Amygdala (tissue), 56 donors: ENCODE data around the gene LRP8.
"Not testable (repeated sequence)": the region's sequence is repeated elsewhere in the genome, so short reads cannot be mapped to it uniquely, and the experiment has no call there.

ENCODE experiments used
- DNase-seq, 56 donors: peaks; one replicate each; lab custom pipeline; 2025; lab: John Stamatoyannopoulos, UW

Gene LRP8

GRCh38 chr1:53288790-53289429 lies 39.0 kb downstream of the LRP8 start:
- no peak for DNase-seq

DNA sequence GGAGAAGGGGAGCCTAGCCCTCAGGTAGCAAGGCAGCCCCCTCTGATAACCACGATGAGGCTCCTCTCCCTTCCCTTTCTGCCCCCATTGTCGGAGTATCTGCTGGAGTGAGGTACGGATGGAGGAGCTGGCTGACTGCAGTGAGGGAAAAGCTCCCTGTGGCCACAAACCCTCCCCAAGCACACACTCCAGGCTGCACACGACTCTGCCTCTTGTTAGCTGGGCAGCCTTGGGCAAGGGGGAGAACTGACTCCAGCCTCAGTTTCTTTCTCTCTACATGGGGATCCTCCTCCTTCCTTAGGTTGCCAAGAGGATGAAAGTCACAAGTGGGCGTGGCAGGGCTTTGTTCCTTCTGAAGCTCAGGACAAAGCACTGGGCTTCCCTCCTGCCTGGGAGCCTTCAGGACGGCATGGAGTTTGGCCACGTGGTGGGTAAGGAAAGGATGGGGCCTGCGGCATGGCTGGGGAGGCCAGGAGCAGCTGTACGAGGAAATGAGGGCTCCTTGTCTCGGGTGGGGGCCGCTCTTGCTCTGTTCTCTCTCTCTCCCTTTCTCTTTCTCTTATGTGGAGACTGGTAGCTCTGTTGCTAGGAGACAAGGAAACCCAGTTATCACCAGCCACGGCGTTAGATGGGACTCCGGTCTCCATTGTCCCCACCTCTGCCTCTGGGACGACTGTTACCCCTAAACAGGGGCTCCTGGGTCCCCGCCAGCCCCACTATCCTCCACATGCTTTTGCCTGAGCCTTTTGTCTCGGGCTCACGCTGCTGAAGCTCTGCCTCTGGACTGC lies 39.7 kb downstream of the LRP8 start:
- peak in 12 of 56 donors; percentile 8 to 40 (median 19) for DNase-seq

DNA sequence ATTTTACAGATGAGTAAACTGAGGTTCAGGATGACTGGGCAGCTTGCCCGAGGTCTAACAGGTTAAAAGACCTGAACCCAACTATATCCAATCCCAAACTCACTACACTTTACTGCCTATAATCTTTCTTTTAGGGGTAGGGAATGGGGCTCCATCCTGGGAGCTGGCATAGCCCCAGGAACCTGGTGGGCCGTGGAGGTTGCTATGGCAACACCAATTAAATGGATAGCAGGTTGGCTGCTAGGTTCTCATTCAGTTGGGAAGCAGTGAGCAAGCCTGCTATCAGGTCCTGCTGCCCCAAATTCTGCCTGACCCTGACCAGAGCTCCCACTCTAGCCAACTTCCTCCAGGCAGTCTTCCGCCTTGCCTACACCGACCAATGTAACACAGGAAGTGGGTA lies 40.9 kb downstream of the LRP8 start:
- no peak for DNase-seq

GRCh38 chr1:53285969-53286760 lies 41.7 kb downstream of the LRP8 start:
- DNase-seq: no peak

DNA sequence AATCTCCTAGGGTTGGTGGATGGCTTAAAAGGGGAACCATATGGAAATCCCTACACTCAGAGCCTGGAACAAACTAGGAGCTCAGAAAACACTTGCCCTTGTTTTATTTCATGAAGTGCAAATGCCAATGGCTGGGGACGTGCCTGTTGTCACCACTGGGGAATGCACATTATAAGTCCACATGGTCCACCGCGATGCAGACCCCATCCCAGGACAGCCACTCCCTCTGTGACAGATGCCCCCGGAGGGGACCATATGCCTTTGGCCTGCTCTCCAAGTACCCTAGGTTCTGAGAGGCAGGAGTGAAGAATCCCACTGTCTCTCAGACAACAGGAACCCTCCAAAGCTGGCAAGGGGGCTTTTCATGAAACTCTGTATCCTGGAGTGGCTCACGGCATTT lies 42.3 kb downstream of the LRP8 start:
- DNase-seq: no peak

DNA sequence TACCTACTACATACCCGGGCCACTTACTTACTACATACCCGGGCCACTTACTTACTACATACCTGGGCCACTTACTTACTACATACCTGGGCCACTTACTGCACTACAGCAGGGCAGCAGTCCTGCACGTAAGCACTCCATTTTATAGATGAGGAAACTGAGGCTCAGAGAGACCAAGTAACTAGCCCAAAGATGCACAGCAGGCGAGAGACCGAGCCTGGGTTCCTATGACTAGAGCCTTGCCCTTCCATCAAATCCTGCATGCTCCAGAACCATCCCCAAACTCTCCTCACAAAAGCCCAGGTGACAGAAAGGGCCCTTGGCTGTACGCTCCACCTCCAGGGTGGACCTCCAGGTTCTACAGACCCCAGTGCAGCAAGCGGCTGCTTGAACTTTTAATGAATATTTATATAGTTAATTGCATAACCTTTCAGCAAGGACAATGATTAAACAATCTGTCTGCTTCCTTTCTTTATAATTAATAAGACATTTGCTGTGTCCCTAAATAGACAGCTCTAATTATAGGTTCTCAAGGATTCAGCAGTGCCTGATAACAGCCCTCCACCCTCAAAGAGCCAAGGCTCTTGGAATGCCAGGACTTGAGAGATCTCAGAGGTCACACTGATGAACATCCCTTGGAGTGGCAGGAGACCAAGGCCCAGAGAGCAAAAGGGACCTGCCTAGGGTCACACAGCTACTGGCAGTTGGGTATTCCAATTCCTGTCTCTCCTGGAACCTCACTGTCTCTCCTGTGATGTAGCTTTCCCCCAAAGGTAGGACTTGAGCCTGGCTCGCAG lies 43.4 kb downstream of the LRP8 start:
- DNase-seq: no peak

DNA sequence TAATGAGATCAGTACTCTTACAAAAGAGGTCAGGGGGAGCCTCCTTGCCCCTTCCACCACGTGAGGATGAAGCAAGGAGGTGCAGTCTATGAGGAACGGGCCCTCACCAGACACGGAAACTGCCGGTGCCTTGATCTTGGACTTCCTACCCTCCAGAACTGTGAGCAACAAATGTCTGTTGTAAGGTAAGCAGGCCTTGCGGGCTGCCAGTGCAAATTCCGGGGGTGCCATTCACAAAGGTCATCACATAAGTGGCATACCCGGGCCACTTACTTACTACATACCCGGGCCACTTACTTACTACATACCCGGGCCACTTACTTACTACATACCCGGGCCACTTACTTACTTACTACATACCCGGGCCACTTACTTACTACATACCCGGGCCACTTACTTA lies 44.7 kb downstream of the LRP8 start:
- not testable (repeated sequence) for DNase-seq

DNA sequence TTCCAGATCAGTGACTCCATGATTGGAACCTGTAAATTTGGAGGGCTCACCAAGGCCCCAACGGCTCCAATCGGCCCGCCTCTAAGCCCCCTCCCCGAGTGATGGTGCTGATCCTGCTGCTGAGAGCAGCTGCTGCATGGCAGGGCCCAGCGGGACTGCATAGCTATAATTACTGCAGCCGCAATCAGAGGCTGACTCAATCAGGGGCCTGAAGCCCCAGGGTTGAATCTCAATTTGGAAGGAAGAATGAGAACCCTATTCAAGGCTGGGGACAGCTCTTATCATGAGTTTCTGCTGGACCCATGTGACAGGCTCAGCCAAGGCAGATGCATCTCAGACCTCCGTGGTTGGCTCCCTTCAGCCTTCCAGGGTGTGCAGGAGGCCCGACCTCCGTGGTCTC lies 46.7 kb downstream of the LRP8 start:
- no peak for DNase-seq

DNA sequence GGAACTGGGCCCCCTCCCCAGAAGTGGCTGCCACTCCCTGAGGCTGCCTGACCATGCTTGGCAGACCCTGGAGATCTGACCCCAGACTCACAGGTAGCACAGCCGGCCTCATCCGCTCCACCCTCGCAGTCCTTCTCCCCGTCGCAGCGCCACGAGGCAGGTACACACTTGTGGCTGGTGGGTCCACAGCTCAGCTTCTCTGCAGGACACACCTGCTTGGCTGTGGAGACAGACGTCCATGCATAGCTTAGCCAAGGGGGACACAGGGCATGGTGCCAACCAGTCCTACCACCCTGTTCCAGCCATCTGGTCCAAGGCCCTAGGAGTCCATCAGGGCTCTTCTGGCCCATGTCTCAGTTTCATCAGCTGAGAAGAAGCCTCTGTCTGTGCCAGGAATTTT lies 47.4 kb downstream of the LRP8 start:
- DNase-seq: no peak

DNA sequence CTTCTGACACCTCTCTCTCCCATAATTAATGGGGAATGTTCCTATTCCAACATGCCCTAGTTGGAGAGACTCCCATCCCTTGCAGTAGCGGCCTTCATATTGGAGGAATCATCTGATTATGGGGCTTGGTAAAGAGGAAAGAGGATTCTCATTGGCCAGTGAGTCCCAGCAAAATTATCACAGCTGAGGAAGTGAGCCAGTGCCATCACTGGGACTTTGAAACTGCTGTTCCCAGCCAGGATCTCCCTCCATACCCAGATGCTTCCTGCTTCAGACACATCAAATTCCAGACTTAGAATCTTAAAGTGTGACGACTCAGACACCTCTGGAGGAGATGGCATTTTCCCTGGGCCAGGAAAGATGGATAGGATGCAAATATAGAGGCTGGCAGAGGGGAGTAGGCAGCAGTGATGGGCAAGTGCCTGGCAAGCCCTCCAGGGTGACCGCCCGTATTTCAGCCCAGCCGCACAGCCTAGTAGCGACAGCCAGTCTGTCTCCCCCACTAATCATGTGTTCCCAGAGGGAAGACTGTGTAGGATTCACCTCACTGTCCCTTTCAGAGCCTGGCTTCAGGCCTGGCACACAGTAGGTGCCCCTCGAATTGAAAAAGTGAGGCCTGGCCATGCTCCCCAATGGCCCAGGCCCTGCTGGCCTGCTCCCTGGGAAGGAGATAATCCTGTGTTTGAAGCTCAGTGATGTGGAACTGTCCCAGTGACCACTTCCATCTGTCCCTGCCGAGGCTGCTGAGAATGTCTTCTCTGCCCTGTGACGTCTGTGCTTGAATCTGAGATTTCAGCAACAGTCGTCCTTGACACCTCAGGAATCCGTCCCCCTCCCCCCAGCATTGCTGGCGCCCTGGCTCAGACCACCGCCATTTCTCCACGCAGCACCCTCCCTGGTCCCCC lies 48.3 kb downstream of the LRP8 start:
- no peak for DNase-seq

DNA sequence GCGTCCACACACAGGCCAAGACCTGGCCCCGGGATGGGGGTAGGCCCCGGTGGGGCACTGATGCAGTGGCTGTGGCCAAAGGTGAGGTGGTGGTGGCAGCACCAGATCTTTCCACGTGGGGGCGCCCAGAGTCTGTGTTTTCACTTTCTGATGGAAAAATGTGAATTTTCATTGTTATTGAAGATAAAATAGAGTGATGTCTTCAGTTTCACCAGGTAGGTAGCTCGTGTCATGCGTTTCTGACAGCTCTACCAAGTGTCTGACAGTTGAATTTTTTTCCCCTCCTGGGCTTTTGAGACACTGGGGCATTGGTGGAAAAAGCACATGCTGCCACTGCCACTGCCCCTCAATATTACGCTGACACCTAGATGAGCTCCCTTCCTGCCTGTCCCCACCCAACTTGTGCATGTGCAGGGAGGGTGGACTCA lies 49.6 kb downstream of the LRP8 start:
- DNase-seq: peak in 32 of 56 donors; percentile 2 to 71 (median 18)

GRCh38 chr1:53277326-53277725 lies 50.5 kb downstream of the LRP8 start:
- no peak for DNase-seq

- DNase-seq: no peak
These were observed 51.0 kb downstream of the LRP8 start for GRCh38 chr1:53276902-53277281.

DNA sequence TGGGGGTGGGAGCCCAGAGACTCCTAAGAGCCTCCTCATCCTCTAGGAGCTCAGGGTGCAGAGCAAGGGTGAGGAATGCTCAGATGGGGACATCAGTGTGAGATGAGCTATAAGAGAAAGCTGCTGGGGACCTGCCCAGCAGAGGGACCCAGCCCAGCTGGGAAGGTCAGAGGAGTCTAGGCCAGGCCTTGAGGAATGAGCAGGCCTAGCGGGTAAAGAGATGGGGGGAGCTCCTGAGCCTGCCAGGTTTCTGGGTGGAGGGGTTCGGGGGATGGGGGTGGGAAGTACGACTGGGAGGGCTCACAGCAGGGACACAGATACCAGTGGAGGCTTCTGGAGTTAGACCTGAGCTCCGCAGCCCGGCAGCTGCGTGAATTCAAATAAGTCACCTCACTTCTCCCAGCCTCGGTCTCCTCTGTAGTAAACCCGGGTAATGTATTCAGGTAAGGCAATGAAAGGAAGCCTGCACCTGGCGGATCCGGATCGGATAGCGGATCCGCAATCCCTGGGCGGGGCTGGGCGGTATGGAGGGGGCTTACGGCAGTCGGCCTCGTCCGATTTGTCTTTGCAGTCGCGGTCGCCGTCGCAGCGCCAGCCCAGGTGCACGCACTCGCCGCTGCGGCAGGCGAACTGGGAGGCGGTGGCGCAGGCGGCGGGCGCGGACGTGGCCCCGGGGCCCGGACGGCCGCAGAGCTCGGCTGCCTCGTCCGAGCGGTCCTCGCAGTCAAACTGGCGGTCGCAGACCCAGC lies 51.5 kb downstream of the LRP8 start:
- no peak for DNase-seq

GRCh38 chr1:53275566-53275965 lies 52.3 kb downstream of the LRP8 start:
- DNase-seq: no peak

DNA sequence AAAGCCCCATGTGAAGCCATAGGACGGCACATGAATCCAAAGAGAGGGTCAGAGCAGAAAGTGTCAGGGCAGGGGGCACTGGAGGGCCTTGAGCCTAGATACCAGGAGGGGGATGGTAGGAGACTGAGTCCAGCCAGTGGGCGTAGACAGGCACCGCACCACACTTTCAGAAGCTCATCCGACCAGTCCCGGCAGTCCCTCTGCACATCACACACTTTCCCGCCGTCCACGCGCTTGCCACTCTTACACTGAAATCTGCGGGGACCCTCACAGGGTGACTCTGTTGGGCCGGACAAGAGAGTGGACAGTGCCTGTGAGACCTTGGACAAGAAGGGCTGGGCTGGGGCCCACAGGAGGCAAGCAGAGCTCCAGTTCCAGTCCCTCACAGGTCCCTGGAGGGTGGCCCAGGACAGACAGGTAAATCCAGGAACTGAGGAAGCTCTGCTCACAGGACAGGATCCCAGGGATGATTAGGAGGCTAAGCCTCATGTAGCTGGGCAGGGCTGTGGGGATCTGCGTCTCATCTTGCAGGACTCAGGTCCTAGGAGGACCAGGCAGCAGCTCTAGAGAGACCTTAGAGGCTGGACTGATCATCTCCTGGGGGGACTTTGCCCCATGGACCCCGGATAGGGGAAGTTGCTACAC lies 53.2 kb downstream of the LRP8 start:
- DNase-seq: no peak

GRCh38 chr1:53274026-53274425 lies 53.8 kb downstream of the LRP8 start:
- no peak for DNase-seq

- no peak for DNase-seq
These were observed 54.3 kb downstream of the LRP8 start for GRCh38 chr1:53273526-53273925.
